HUDEP-2 (cell line): ENCODE data around the gene ATIC.
"Not testable (repeated sequence)": the region's sequence is repeated elsewhere in the genome, so short reads cannot be mapped to it uniquely, and the experiment has no call there.

Source experiments
- DNase-seq, 76 experiments: peaks; one replicate each; lab custom pipeline; 2025; ENCODE audit not compliant: unreplicated experiment in 76 of 76; lab: John Stamatoyannopoulos, UW

Gene ATIC

GRCh38 chr2:215360059-215360458, 48.2 kb downstream of the ATIC start:
- DNase-seq: not testable (repeated sequence)

- no peak for DNase-seq
Measured at GRCh38 chr2:215360596-215360995, 48.7 kb downstream of the ATIC start.

GRCh38 chr2:215361211-215361875, 49.5 kb downstream of the ATIC start:
- DNase-seq: no peak

DNA sequence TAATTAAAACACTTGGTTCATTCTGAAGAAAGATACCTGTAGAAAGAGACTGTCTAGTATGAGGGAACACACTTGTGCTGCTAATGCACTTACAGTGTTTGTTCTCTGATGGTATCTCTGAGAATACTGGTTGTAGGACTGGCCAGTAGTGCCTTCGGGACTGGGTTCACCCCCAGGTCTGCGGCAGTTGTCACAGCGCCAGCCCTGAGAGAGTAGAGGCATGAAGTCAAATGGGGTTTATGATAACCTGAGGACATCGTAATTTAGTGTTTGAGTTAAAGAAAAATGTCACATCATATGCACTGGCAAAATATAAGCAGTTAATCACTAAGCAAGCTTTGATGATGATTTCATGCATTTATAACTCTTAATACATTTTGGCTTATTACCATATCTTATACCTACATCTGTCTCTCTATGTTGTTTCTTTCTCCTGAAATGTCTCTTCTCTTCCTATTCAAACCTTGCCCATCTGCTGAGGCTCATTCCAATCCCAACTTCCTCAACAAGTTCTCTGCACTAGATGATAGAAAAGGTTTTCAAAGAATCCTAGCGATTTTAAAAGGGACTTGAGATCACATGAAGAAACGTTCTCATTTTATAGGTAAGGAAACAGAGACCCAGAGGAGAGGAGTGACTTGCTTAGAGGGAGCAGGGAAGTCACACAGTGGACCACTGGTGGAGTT, 50.2 kb downstream of the ATIC start:
- no peak for DNase-seq

DNA sequence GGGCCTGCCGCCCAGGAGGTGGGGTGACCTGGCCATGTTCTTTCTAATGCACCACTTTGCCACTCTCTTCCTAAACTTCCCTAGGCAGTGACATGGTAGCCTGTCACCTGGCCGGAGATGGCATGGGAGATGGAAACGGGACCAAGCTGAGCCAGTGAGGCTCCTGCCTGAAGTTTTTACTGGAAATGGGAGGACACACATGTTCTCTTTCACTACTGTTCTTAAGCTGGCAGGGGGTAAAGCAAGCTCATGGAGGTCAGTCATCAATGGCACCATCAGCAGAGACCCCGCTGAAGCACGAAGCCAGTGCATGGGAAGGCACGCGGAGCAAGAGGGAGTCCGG, 50.7 kb downstream of the ATIC start:
- no peak for DNase-seq

GRCh38 chr2:215363039-215363438, 51.2 kb downstream of the ATIC start:
- DNase-seq: no peak

- DNase-seq: no peak
Measured at GRCh38 chr2:215363461-215364156, 51.8 kb downstream of the ATIC start.

DNA sequence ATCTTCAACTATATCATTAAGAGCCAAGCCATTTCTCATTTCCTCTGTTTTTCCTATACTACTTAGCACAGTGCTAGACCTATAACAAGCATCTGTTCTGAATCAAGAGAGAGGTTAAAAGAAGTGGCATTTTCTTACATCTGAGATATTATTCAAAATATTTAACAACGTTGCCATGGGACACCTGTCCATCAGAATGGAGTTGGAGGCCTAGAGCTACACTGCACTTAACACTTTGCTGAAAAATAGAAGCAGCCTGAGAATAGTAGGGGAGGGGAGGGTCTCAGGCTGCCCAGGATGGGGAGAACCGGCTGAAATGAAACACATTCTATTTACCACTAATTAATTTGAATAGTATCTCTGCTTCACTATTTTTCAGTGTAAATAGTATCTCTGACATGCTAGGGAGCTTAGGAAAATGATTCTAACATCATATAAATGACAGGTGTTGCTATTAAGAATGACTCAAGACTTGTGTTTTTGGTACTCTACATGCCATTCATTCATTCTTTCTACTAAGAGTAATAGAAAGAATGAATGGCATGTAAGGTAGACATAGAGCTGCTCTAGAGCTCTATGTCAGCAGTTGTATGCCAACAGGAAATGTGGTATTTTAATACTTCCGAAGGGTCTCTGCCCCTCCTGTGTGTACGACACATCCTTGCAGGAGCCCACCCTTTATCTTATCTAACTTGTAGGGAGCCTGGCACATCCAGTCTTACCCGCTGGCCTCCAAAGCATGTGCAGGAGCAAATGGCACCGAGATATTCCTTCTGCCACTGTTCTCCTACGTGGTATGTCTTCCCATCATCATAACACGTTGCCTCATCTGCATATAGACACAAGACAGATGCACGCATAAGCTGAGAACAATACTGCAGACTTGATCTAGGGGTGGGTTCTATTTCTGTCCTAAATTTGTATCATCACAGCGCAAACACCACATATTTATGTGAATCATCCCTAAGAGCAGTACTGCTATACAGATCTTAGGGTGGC, 52.6 kb downstream of the ATIC start:
- no peak for DNase-seq

DNA sequence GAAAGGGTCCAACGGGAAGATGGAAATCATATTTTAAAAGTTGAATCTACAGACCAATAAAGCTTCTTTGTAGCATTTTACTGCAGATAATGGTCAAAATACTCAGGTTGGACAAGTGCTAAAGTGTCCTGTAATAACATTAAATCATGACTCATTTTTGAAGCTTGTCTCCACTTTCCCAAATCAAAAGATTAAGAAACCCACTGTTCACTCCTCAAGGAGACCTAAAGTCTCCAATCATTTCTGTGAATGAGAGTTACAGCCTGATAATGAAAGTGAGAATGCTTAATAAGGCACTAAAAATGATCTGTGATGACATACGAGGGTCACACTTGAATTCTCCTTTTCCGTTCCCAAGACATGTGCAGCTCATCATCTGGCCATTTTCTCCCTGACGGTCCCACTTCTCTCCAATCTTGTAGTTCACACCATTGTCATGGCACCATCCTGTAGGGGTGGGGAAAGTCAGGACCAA, 53.4 kb downstream of the ATIC start:
- no peak for DNase-seq

GRCh38 chr2:215366440-215367032, 54.7 kb downstream of the ATIC start:
- DNase-seq: no peak

DNA sequence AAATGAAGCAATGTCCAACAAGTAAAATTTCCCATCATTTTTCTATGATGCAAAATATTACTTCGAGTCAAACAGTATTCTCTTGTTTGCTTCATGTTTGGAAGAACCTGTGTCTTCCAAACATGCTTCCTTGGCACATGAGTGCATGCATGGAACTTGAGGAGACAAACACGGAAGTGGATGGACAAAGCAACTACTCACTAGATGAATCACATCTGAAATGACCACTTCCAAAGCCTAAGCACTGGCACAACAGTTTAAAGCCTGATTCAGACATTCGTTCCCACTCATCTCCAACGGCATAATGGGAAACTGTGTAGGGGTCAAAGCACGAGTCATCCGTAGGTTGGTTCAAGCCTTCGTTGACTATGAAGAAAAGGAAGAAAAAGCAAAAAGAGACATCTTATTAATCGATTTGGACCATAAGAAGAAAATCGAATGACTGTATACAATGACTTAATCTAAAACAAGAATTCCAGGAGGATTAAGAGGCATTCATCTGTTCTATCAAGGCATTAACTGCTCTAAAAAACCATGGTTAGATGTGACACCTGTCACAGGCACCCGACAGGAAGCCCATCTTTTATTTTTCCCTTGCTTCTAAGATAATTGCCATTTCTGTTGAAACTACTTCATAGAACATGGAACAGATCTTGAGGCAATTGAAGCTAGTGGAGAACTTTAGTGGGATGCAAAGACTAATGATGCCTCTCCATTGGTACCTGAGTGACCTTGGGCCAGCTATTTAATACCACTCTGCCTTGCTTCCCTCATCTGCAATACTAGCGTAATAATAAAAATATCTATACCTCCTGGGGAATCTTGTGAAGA, 56.0 kb downstream of the ATIC start:
- DNase-seq: no peak

GRCh38 chr2:215368493-215368809, 56.6 kb downstream of the ATIC start:
- no peak for DNase-seq

GRCh38 chr2:215369181-215369760, 57.4 kb downstream of the ATIC start:
- DNase-seq: no peak

DNA sequence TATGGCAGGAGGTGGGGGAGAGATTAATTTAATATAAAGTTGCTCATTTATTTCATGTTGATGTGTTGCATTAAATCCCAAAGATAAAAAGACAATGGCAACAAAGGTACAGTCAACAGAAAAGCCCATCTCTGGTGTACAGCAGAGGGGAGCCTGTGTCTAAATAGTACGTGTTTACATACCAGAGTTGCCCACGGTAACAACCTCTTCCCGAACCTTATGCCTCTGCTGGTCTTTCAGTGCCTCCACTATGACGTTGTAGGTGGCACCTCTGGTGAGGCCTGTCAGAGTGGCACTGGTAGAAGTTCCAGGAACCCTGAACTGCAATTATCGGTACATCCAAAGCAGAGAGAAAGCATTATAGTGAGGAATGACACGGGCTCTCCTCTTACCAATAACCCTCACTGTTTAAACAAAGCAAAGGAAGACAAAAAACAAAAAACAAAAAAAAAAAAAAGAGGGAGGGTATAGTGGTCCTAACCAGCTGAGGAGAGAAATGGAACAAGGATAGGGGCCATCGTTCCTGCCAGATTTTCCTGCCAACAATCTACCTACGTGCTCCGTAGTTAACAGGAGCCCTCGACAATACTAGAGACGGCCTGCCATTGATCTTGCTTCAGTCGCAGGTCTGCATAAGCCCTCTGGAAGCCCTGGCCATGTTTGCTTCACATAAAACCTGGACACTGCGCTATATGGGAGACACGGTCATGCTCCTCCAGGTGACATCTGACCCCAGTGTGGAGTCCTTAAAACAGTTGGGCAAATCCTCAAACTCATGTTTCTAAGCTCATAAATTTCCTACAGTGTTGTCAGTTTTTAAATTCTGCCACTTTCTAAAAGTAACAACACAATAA, 58.5 kb downstream of the ATIC start:
- no peak for DNase-seq

- DNase-seq: no peak
Measured at GRCh38 chr2:215371915-215372897, 60.3 kb downstream of the ATIC start.

DNA sequence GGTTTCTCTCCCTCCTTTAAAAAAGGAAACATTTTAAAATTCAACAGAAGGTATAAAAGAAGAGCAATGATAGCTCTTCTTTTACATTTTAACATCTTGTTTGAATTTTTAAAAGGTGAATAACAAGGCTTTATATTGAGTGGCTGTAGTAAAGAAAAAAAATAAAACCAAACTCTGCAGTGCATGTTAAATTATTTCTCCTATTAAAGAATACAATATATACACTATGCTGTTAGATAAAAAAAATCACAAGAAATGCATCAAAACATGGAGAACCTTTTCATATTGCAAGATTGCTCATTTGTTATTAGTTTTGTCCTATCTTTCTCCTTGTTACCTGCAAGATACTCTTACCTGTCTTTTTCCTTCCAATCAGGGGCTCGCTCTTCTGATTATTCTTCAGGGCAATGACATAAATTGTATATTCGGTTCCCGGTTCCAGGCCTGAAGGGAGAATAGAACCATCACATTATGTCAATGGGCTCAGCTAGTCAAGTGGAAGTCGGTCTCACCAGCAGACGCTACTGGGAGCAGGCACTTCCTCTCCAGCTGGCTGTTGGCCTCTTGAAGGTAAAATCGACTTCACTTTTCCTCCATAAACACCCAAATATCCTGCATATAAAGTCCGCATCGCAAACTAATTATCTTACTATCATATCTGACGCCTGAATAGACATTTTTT, 61.2 kb downstream of the ATIC start:
- no peak for DNase-seq

- DNase-seq: no peak
Measured at GRCh38 chr2:215374002-215374401, 62.1 kb downstream of the ATIC start.
